ENCODE data around the gene ERO1B. TPM values are rescaled to one million over a fixed set of nuclear protein-coding genes. Genes with fewer than 3 reads are reported as not detected.

The ERO1B gene
- total RNA-seq, 1 experiment from 2014 or later, result 5.4 TPM

GRCh38 chr1:236209713-236210112 lies 72.0 kb downstream of the ERO1B start:
- Histone ChIP-seq H3K79me2 (ENCODE audit: insufficient read depth, low read length) (no peaks in the 10 kb centered on the region), H3K9me2 (ENCODE audit: insufficient read depth) (no peaks in the 10 kb centered on the region), H3K9me3 (ENCODE audit: control insufficient read depth in 1 of 2, insufficient read depth in 1 of 2, low read depth in 1 of 2, low read length in 2 of 2) (no peaks in the 10 kb centered on the region), H3K9ac (ENCODE audit: low read length) (no peak overlapping the region), H3K4me3 (replicated peaks in 1 of 2; ENCODE audit: low read depth in 1 of 2, low read length in 2 of 2) (no peak overlapping the region), H3K27ac (ENCODE audit: low read depth, low read length) (no peak overlapping the region), H3K4me2 (ENCODE audit: low read length) (no peak overlapping the region), H3K27me3 (ENCODE audit: insufficient read depth, low read length) (no peaks in the 10 kb centered on the region), H4K20me1 (ENCODE audit: insufficient read depth) (no peaks in the 10 kb centered on the region), H2AFZ (ENCODE audit: low read depth, low read length, poor library complexity, severe bottlenecking) (no peak overlapping the region), H3K4me1 (ENCODE audit: control insufficient read depth in 1 of 2, insufficient read depth in 2 of 2, low read length in 2 of 2) (no peaks in the 10 kb centered on the region), H3K36me3 (ENCODE audit: control insufficient read depth in 1 of 2, insufficient read depth in 2 of 2, low read length in 2 of 2) (no peaks in the 10 kb centered on the region)
- ATAC-seq, result no peak
- CTCF ChIA-PET, result no interaction called here
- no TSS peak for BruUV-seq (replicated peaks)
- intact Hi-C loops (cut with micrococcal nuclease), result no loop called here
- DNase-seq (ENCODE audit: low read depth, low spot score), result no peak
- RAD21 ChIA-PET (ENCODE audit: low non-redundant PET in 1 of 2, low total read pairs in 2 of 2, uncharacterized antibody in 2 of 2, unreplicated experiment in 2 of 2), result no interaction called here
- POLR2A ChIA-PET, result no interaction called here
- TF ChIP-seq ZNF274 (IDR thresholded peaks at IDR 0.05; ENCODE audit: low read depth, low read length) (no peak), YY1 (IDR thresholded peaks at IDR 0.05; ENCODE audit: extremely low read depth, insufficient replicate concordance, low read depth, low read length) (no peak), EGR1 (IDR thresholded peaks at IDR 0.05; ENCODE audit: low read depth) (no peak), POLR2A (IDR thresholded peaks at IDR 0.05; ENCODE audit: borderline replicate concordance, extremely low read depth, insufficient read depth, insufficient read length) (no peak), ZBTB33 (IDR thresholded peaks at IDR 0.05; ENCODE audit: extremely low read depth, insufficient replicate concordance, low read length) (no peak), SIN3A (IDR thresholded peaks at IDR 0.05; ENCODE audit: low read depth) (no peak)

GRCh38 chr1:236209185-236209584 lies 72.6 kb downstream of the ERO1B start:
- H3K9me2 ChIP-seq (ENCODE audit: insufficient read depth), result no peaks in the 10 kb centered on the region
- POLR2A ChIA-PET, result no interaction called here
- no peaks in the 10 kb centered on the region for H4K20me1 ChIP-seq (ENCODE audit: insufficient read depth)
- H3K27ac ChIP-seq (ENCODE audit: low read depth, low read length), result no peak overlapping the region
- H3K27me3 ChIP-seq (ENCODE audit: insufficient read depth, low read length), result no peaks in the 10 kb centered on the region
- DNase-seq (ENCODE audit: low read depth, low spot score), result no peak
- no peaks in the 10 kb centered on the region for H3K9me3 ChIP-seq (ENCODE audit: control insufficient read depth in 1 of 2, insufficient read depth in 1 of 2, low read depth in 1 of 2, low read length in 2 of 2)
- H3K4me1 ChIP-seq (ENCODE audit: control insufficient read depth in 1 of 2, insufficient read depth in 2 of 2, low read length in 2 of 2), result no peaks in the 10 kb centered on the region
- no peak for ATAC-seq
- RAD21 ChIA-PET (ENCODE audit: low non-redundant PET in 1 of 2, low total read pairs in 2 of 2, uncharacterized antibody in 2 of 2, unreplicated experiment in 2 of 2), result no interaction called here
- H3K4me3 ChIP-seq (replicated peaks in 1 of 2; ENCODE audit: low read depth in 1 of 2, low read length in 2 of 2), result no peak overlapping the region
- TF ChIP-seq EZH2phosphoT487 (IDR thresholded peaks at IDR 0.05; ENCODE audit: borderline replicate concordance) (no peak), MAX (IDR thresholded peaks at IDR 0.05) (no peak), EZH2 (IDR thresholded peaks at IDR 0.05) (no peak), FOSL1 (IDR thresholded peaks at IDR 0.05; ENCODE audit: low read depth) (no peak), REST (IDR thresholded peaks at IDR 0.05; ENCODE audit: low read depth) (no peak), ZFX (IDR thresholded peaks at IDR 0.05) (no peak), ZNF274 (IDR thresholded peaks at IDR 0.05; ENCODE audit: low read depth, low read length) (no peak), YY1 (IDR thresholded peaks at IDR 0.05; ENCODE audit: extremely low read depth, insufficient replicate concordance, low read depth, low read length) (no peak), ELF1 (IDR thresholded peaks at IDR 0.05; ENCODE audit: borderline replicate concordance, low read depth) (no peak), SIN3A (IDR thresholded peaks at IDR 0.05; ENCODE audit: low read depth) (no peak), POLR2A (IDR thresholded peaks at IDR 0.05; ENCODE audit: borderline replicate concordance, extremely low read depth, insufficient read depth, insufficient read length) (no peak)
- no peak overlapping the region for H3K4me2 ChIP-seq (ENCODE audit: low read length)
- intact Hi-C loops (cut with micrococcal nuclease), result no loop called here
- no TSS peak for BruUV-seq (replicated peaks)
- no peak overlapping the region for H3K9ac ChIP-seq (ENCODE audit: low read length)
- no peak overlapping the region for H2AFZ ChIP-seq (ENCODE audit: low read depth, low read length, poor library complexity, severe bottlenecking)
- no peaks in the 10 kb centered on the region for H3K79me2 ChIP-seq (ENCODE audit: insufficient read depth, low read length)
- H3K36me3 ChIP-seq (ENCODE audit: control insufficient read depth in 1 of 2, insufficient read depth in 2 of 2, low read length in 2 of 2), result no peaks in the 10 kb centered on the region
- CTCF ChIA-PET, result no interaction called here
